Ovary (tissue), 9 donors: ENCODE measurements around the gene ZNF546. TPM values are rescaled to one million over a fixed set of nuclear protein-coding genes. Genes with fewer than 3 reads are reported as not detected.
A peak's percentile ranks its signal among the peaks of the same experiment; 100 is the strongest.

Experiments used
- DNase-seq, 5 donors: peaks; one replicate each; pipeline ENCODE4 v3.0.0-alpha.2; 2019 to 2020
- H3K27ac ChIP-seq, 2 donors: fragments of 200-600 bp; one replicate each; pipeline versions ENCODE4 v1.5.1 to v1.8.0; 2019 to 2022
- H3K27me3 ChIP-seq: fragments of 200-600 bp; one replicate; pipeline ENCODE4 v1.8.0; 2022
- H3K36me3 ChIP-seq: fragments of 200-600 bp; sonication (generic); one replicate; pipeline ENCODE4 v1.5.1; 2019
- H3K4me1 ChIP-seq: one replicate; pipeline ENCODE4 v1.8.1; 2013; ENCODE audit warnings: mild to moderate bottlenecking, moderate library complexity; ENCODE audit not compliant: insufficient read depth
- H3K4me3 ChIP-seq: fragments of 200-600 bp; sonication (generic); one replicate; pipeline ENCODE4 v1.5.1; 2017
- H3K9me3 ChIP-seq, 2 donors: fragments of 200-600 bp in 1 of 2; sonication (generic) in 1 of 2; one replicate each; pipeline versions ENCODE4 v1.5.1 to v1.8.1; 2013 to 2019; ENCODE audit warnings: mild to moderate bottlenecking in 1 of 2, moderate library complexity in 1 of 2
- CTCF ChIP-seq, 3 donors: fragments of 450-650 bp in 2 of 3; fragments of 200-600 bp in 1 of 3; IDR thresholded peaks; one replicate each; pipeline versions ENCODE4 v1.5.1 to v1.8.0; 2016 to 2022; ENCODE audit warnings: antibody characterized with exemption in 3 of 3, mild to moderate bottlenecking in 1 of 3
- EP300 ChIP-seq: sonication (generic); formaldehyde crosslinking; IDR thresholded peaks from one replicate; pipeline ENCODE4 v1.6.1; 2017; ENCODE audit warnings: antibody characterized with exemption
- POLR2A ChIP-seq: fragments of 450-650 bp; IDR thresholded peaks from one replicate; pipeline ENCODE4 v1.6.1; 2017; ENCODE audit warnings: antibody characterized with exemption, mild to moderate bottlenecking, moderate library complexity
- WGBS, 3 donors: extraction: QIAGEN DNeasy Blood & Tissue Kit in 1 of 3; methylation state at CpG; one replicate each; pipeline versions ENCODE4 v1.1.5 to v1.1.7; 2013 to 2017; 5-methylcytosine and 5-hydroxymethylcytosine counted together
- intact Hi-C, 4 donors: fragments of 100-400 bp; cut with DNase I; formaldehyde crosslinking; loops; one replicate each; pipeline versions ENCODE4 v1.11.0 to v1.15.1; 2022 to 2023
- polyA plus RNA-seq, 2 donors: library from polyadenylated mRNA; stranded (reverse); fragments of 200-250 nt in 1 of 2; fragments of 350-450 nt in 1 of 2; fragmentation: Illumina TruSeq in 1 of 2; extraction: RNeasy Lipid Tissue Mini Kit (QIAGEN cat#74804) in 1 of 2; gene quantifications; one replicate each; pipeline ENCODE4 v1.2.3, GENCODE V29; 2013 to 2014
- total RNA-seq, 7 donors: library from RNA; depleted of rRNA in 2 of 7; stranded (reverse); fragments of >200 nt in 2 of 7; fragmentation: NEBNext Ultra II Directional in 3 of 7; extraction: Animal tissue kit (Norgen Biotek cat#: 25700) in 3 of 7; gene quantifications; one replicate each; pipeline versions ENCODE4 v1.1.0 to v1.2.4, GENCODE V29; 2016 to 2023
- donor health status: DM: no; HTN: no; CAD: no; lungs with moderate emphysema.
- donor health status: DM: no; HTN: no; CAD: no.
- donor health status: Bipolar disorder and iron deficiency.
- donor health status: DM: yes; HTN: yes; CAD: no.
- donor health status: DM: no; HTN: no; CAD: no.
- donor health status: DM: yes; HTN: yes; CAD: no.

ZNF546 gene
- total and polyA plus RNA-seq, 9 donors: 2.9 to 11.1 (median 7.7) TPM

DNA sequence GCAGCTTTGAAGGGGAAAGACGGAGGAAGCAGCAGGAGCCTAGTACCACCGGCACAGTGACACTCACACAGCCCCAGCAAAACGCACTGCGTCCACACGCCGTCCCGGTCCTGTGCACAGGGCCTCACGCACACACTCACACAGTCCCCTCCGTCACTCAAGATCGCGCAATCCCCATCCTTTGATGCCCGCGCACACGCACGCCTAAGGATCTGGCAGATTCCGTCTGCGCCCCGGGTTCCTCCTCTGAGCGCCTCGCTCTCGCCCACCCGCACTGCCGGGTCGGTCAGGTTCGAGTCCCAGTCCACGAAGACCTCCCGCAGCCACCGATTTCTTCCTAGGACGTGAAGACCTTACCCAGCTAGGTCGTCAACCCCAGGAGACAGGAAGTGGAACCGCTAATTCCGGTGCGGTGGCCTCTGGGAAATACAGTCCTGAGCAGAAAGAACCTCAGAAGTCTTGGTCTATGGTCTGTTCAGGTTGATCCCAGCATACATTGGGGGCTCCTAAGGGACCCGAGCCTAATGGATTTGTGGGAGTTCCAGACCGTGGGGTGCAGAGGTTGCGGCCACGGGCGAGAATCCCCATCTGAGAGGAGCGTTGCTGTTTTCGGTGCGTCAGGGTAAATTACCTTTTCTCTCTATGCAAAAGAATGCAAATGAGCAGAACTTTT lies 59.1 kb downstream of the ZNF546 start, which contains the start of gene ZNF780B:
Gene ZNF780B (minus strand): TSS at position 400 of the 673 bp plus-strand sequence. CDS start 5,899 bp downstream, outside the sequence.
- DNase-seq: peak; percentile 27 to 51 (median 36)
- Histone ChIP-seq H3K36me3 (no peaks in the 10 kb centered on the region), H3K9me3 (no peaks in the 10 kb centered on the region), H3K4me1 (no peaks in the 10 kb centered on the region), H3K27ac (peak within 1 kb of the TSS in 1 of 2 donors; percentile 6), H3K4me3 (peak within 1 kb of the TSS; percentile 70), H3K27me3 (no peaks in the 10 kb centered on the region)
- TF ChIP-seq EP300 (no peak), POLR2A (no peak), CTCF (IDR thresholded peaks at IDR 0.05) (no peak)
- intact Hi-C loops: no loop called here
- 0 to 1% (median 0%) methylated on average over 38 to 41 of the region's 41 CpGs for WGBS, 3 donors

DNA sequence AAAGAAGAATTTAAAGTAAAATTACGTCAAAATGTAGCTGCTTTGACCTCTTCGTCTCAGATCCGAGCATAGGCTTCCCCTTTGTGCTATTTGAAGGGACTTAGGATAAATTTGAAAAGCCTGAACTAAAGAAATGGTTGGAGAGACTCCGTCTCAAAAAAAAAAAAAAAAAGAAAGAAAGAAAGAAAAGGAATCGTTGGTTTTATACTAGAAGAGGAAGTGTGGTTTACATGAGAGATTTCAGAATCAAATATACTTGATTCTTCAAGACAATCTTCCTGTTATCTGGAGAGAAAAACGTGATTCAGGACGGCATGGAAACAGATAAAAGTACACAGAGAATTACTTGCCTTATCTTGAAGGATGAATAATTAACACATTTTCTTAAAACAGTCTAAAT lies 59.6 kb downstream of the ZNF546 start:
- Histone ChIP-seq H3K27me3 (no peaks in the 10 kb centered on the region), H3K4me1 (no peaks in the 10 kb centered on the region), H3K27ac (no peak overlapping the region), H3K36me3 (no peaks in the 10 kb centered on the region), H3K9me3 (no peaks in the 10 kb centered on the region), H3K4me3 (peak overlapping the region; percentile 70)
- TF ChIP-seq EP300 (no peak), POLR2A (no peak), CTCF (IDR thresholded peaks at IDR 0.05) (no peak)
- WGBS, 3 donors: 1 to 3% (median 2%) methylated on average over 7 of the region's 7 CpGs
- no peak for DNase-seq
- intact Hi-C loops: no loop called here

DNA sequence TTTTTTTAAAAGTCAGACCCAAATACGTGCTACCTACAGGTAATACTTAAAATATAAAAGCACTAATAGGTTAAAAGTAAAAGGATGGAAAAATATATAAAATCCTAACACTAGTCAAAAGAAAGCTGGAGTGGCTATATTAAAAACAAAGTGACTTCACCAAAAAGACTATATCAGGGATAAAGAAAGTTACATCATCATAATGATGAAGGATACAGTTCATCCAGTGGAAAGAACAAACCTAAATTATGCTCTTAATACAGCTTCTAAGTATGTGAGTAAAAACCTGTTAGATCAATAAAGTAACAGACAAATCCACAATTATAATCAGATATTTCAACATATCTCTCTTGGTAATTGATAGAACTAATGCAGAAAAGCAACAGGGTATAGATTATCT lies 60.3 kb downstream of the ZNF546 start:
- H3K27me3 ChIP-seq: no peaks in the 10 kb centered on the region
- no peaks in the 10 kb centered on the region for H3K4me1 ChIP-seq
- no peaks in the 10 kb centered on the region for H3K9me3 ChIP-seq
- no peak for DNase-seq
- 67 to 86% (median 81%) methylated on average over 1 of the region's 1 CpG for WGBS, 3 donors
- H3K4me3 ChIP-seq: no peak overlapping the region
- TF ChIP-seq CTCF (IDR thresholded peaks at IDR 0.05): no peak
- TF ChIP-seq EP300: no peak
- no peak for TF ChIP-seq POLR2A
- intact Hi-C loops: no loop called here
- H3K27ac ChIP-seq: no peak overlapping the region
- no peaks in the 10 kb centered on the region for H3K36me3 ChIP-seq

DNA sequence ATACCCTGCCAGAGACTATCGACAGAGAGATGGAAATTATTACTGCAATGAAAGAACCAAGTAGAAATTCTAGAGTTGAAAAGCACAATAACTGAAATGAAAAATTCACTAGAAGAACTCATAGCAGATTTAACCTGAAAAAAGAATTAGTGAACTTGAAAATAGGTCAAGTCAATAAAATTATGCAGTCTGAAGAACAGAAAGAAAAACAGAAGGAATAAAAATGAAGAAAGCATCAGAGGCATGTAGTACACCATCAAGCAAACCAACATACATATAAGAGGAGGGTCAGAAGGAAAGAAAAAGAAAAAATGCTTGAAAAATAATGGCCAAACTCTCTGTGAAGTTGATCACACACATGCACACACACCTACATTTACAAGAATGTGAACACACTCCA lies 62.8 kb downstream of the ZNF546 start:
- Histone ChIP-seq H3K4me1 (no peaks in the 10 kb centered on the region), H3K27me3 (no peaks in the 10 kb centered on the region), H3K9me3 (no peaks in the 10 kb centered on the region), H3K27ac (no peak overlapping the region), H3K4me3 (no peak overlapping the region), H3K36me3 (no peaks in the 10 kb centered on the region)
- TF ChIP-seq POLR2A: no peak
- no peak for TF ChIP-seq CTCF (IDR thresholded peaks at IDR 0.05)
- no peak for TF ChIP-seq EP300
- intact Hi-C loops: no loop called here
- no peak for DNase-seq
- WGBS, 3 donors: 89 to 96% (median 96%) methylated on average over 1 of the region's 1 CpG
